H1 (cell line): ENCODE results near the gene EBNA1BP2. TPM values are rescaled to one million over a fixed set of nuclear protein-coding genes. Genes with fewer than 3 reads are reported as not detected.

Experiments used
- CTCF ChIA-PET: fragments of 300-600 bp; sonication (Branson Sonifier 250); formaldehyde crosslinking; loops from one replicate; lab custom pipeline; 2021; ENCODE audit not compliant: partially characterized antibody; lab: Charles Lee
- POLR2A ChIA-PET: fragments of 300-600 bp; sonication (Branson Sonifier 250); formaldehyde crosslinking; loops from one replicate; lab custom pipeline; 2021; ENCODE audit warnings: inconsistent platforms; ENCODE audit not compliant: partially characterized antibody; lab: Charles Lee
- DNase-seq, 2 experiments: peaks; one replicate each; pipeline versions ENCODE4 v3.0.0 to v3.0.0-alpha.2; 2010 to 2022; ENCODE audit warnings: low spot score in 2 of 2, low read depth in 1 of 2, mixed read lengths in 1 of 2
- FAIRE-seq: peaks from 2 replicates; lab custom pipeline; 2011; peaks lifted over from hg19 to GRCh38; lab: Jason Lieb, UNC
- H2AFZ ChIP-seq: 2 replicates; pipeline ENCODE4 v1.8.1; 2012; ENCODE audit warnings: low read length, inconsistent platforms
- H2AK5ac ChIP-seq: 2 replicates; pipeline ENCODE4 v1.6.1; 2013; ENCODE audit warnings: low read depth, low read length
- H2BK120ac ChIP-seq: replicated peaks from 2 replicates; pipeline ENCODE3; 2013; ENCODE audit warnings: low read depth, low read length, inconsistent platforms
- H2BK12ac ChIP-seq: 2 replicates; pipeline ENCODE4 v1.6.1; 2013; ENCODE audit warnings: low read depth, low read length
- H2BK15ac ChIP-seq: 2 replicates; pipeline ENCODE4 v1.6.1; 2013; ENCODE audit warnings: low read length
- H2BK20ac ChIP-seq: 2 replicates; pipeline ENCODE4 v1.6.1; 2013; ENCODE audit warnings: low read length
- H2BK5ac ChIP-seq: 2 replicates; pipeline ENCODE4 v1.6.1; 2013; ENCODE audit warnings: low read depth, low read length
- H3K14ac ChIP-seq: 2 replicates; pipeline ENCODE4 v1.6.1; 2013; ENCODE audit warnings: inconsistent platforms; ENCODE audit not compliant: insufficient read length
- H3K18ac ChIP-seq: 2 replicates; pipeline ENCODE4 v1.6.1; 2013; ENCODE audit warnings: low read length; ENCODE audit errors: extremely low read depth
- H3K23ac ChIP-seq: 2 replicates; pipeline ENCODE4 v1.6.1; 2013; ENCODE audit warnings: inconsistent platforms; ENCODE audit not compliant: insufficient read length
- H3K23me2 ChIP-seq: 2 replicates; pipeline ENCODE4 v1.6.1; 2013; ENCODE audit warnings: low read depth, low read length
- H3K27ac ChIP-seq: 2 replicates; pipeline ENCODE4 v1.6.1; 2011; ENCODE audit warnings: low read depth, low read length, inconsistent platforms
- H3K27me3 ChIP-seq, 4 experiments: replicated peaks in 1 of 4; 1 replicate in 1 of 4; 2 replicates in 3 of 4; pipeline versions ENCODE4 v1.6.1 to v1.8.1; 2011 to 2013; ENCODE audit warnings: low read length in 3 of 4, mild to moderate bottlenecking in 3 of 4, inconsistent platforms in 2 of 4, mixed read lengths in 2 of 4, moderate library complexity in 1 of 4; ENCODE audit not compliant: control insufficient read depth in 3 of 4, insufficient read depth in 3 of 4; ENCODE audit errors: extremely low read depth in 1 of 4
- H3K36me3 ChIP-seq, 4 experiments: 2 replicates each; pipeline versions ENCODE4 v1.6.1 to v1.8.1; 2011 to 2013; ENCODE audit warnings: mild to moderate bottlenecking in 4 of 4, low read length in 3 of 4, moderate library complexity in 2 of 4, control low read depth in 1 of 4, inconsistent platforms in 1 of 4; ENCODE audit not compliant: insufficient read depth in 4 of 4, control insufficient read depth in 2 of 4
- H3K4ac ChIP-seq: replicated peaks from 2 replicates; pipeline ENCODE3; 2013; ENCODE audit warnings: low read length, low read depth, mixed read lengths, inconsistent platforms; ENCODE audit not compliant: insufficient read length
- H3K4me1 ChIP-seq, 4 experiments: replicated peaks in 1 of 4; 1 replicate in 1 of 4; 2 replicates in 3 of 4; pipeline versions ENCODE4 v1.6.1 to v1.8.1; 2011 to 2013; ENCODE audit warnings: low read length in 3 of 4, inconsistent platforms in 2 of 4, mixed read lengths in 1 of 4; ENCODE audit not compliant: insufficient read depth in 4 of 4, control insufficient read depth in 3 of 4
- H3K4me2 ChIP-seq, 2 experiments: 2 replicates each; pipeline versions ENCODE4 v1.6.1 to v1.8.1; 2011 to 2013; ENCODE audit warnings: low read depth in 2 of 2, low read length in 2 of 2, control low read depth in 1 of 2, inconsistent platforms in 1 of 2, mild to moderate bottlenecking in 1 of 2; ENCODE audit not compliant: insufficient read depth in 1 of 2
- H3K4me3 ChIP-seq, 4 experiments: fragments of 200-600, 300-600 bp in 1 of 4; sonication (generic), shearing (Covaris generic), sonication (Bioruptor Twin) in 1 of 4; 2 replicates each; pipeline versions ENCODE4 v1.5.1 to v1.8.1; 2011 to 2016; ENCODE audit warnings: low read length in 4 of 4, low read depth in 3 of 4, control low read depth in 2 of 4, inconsistent platforms in 2 of 4, mild to moderate bottlenecking in 2 of 4, mixed read lengths in 1 of 4, moderate library complexity in 1 of 4; ENCODE audit not compliant: insufficient read depth in 2 of 4; ENCODE audit errors: extremely low read depth in 1 of 4
- H3K56ac ChIP-seq: replicated peaks from 2 replicates; pipeline ENCODE3; 2013; ENCODE audit warnings: low read depth, mild to moderate bottlenecking, mixed read lengths, low read length, inconsistent platforms; ENCODE audit not compliant: insufficient read length
- H3K79me1 ChIP-seq: 2 replicates; pipeline ENCODE4 v1.6.1; 2013; ENCODE audit warnings: low read depth, low read length, control low read depth
- H3K79me2 ChIP-seq, 2 experiments: 2 replicates each; pipeline versions ENCODE4 v1.6.1 to v1.8.1; 2012 to 2013; ENCODE audit warnings: low read length in 2 of 2, mild to moderate bottlenecking in 2 of 2, inconsistent platforms in 1 of 2; ENCODE audit not compliant: insufficient read depth in 2 of 2, control insufficient read depth in 1 of 2
- H3K9ac ChIP-seq, 4 experiments: replicated peaks in 1 of 4; 1 replicate in 1 of 4; 2 replicates in 3 of 4; pipeline versions ENCODE4 v1.6.1 to v1.8.1; 2011 to 2013; ENCODE audit warnings: low read depth in 3 of 4, low read length in 3 of 4, control low read depth in 2 of 4, mild to moderate bottlenecking in 2 of 4, moderate library complexity in 2 of 4, inconsistent platforms in 1 of 4; ENCODE audit errors: extremely low read depth in 1 of 4
- H3K9me3 ChIP-seq, 2 experiments: 2 replicates each; pipeline versions ENCODE4 v1.6.1 to v1.8.1; 2012 to 2013; ENCODE audit warnings: mild to moderate bottlenecking in 2 of 2, moderate library complexity in 2 of 2, control low read depth in 1 of 2, inconsistent platforms in 1 of 2, low read depth in 1 of 2, low read length in 1 of 2, mixed read lengths in 1 of 2; ENCODE audit not compliant: insufficient read depth in 2 of 2
- H4K20me1 ChIP-seq, 2 experiments: replicated peaks in 1 of 2; 2 replicates each; pipeline versions ENCODE3 to v1.8.1; 2011 to 2013; ENCODE audit warnings: inconsistent platforms in 2 of 2, low read length in 2 of 2, mild to moderate bottlenecking in 1 of 2; ENCODE audit not compliant: insufficient read depth in 2 of 2, control insufficient read depth in 1 of 2
- H4K5ac ChIP-seq: 2 replicates; pipeline ENCODE4 v1.6.1; 2013; ENCODE audit warnings: low read length, low read depth, mixed read lengths, inconsistent platforms; ENCODE audit not compliant: insufficient read length
- H4K8ac ChIP-seq: 2 replicates; pipeline ENCODE4 v1.8.0; 2013; ENCODE audit warnings: mild to moderate bottlenecking, moderate library complexity, low read length, inconsistent platforms; ENCODE audit not compliant: insufficient read depth; ENCODE audit errors: extremely low read depth
- H4K91ac ChIP-seq: replicated peaks from 2 replicates; pipeline ENCODE3; 2013; ENCODE audit warnings: low read length, mixed read lengths, inconsistent platforms; ENCODE audit not compliant: insufficient read length
- CHD1 ChIP-seq: IDR thresholded peaks from 2 replicates; pipeline ENCODE4 v1.6.1; 2012; ENCODE audit warnings: low read depth, low read length, improper control_type of control experiment
- CREB1 ChIP-seq: IDR thresholded peaks from 2 replicates; pipeline ENCODE4 v1.6.1; 2012; ENCODE audit warnings: inconsistent platforms
- E2F6 ChIP-seq: IDR thresholded peaks from 2 replicates; pipeline ENCODE4 v1.6.1; 2012; ENCODE audit warnings: inconsistent platforms
- GTF2F1 ChIP-seq: IDR thresholded peaks from 2 replicates; pipeline ENCODE4 v1.6.1; 2012; ENCODE audit warnings: low read depth, low read length, improper control_type of control experiment, borderline replicate concordance
- NANOG ChIP-seq: IDR thresholded peaks from 2 replicates; pipeline ENCODE4 v1.6.1; 2011; ENCODE audit warnings: low read length, low read depth, mild to moderate bottlenecking, inconsistent platforms; ENCODE audit not compliant: insufficient read depth, poor library complexity, severe bottlenecking
- POLR2A ChIP-seq, 2 experiments: IDR thresholded peaks; 1 replicate in 1 of 2; 2 replicates in 1 of 2; pipeline ENCODE4 v1.6.1; 2011; ENCODE audit warnings: low read depth in 2 of 2, low read length in 2 of 2, mild to moderate bottlenecking in 2 of 2; ENCODE audit errors: control extremely low read depth in 1 of 2
- SP1 ChIP-seq: IDR thresholded peaks from 2 replicates; pipeline ENCODE4 v1.6.1; 2011; ENCODE audit warnings: low read depth, low read length
- SUZ12 ChIP-seq: fragments of 200-600 bp; sonication (generic); IDR thresholded peaks from 2 replicates; pipeline ENCODE4 v1.6.1; 2012; ENCODE audit warnings: mild to moderate bottlenecking, inconsistent platforms, low read length, moderate library complexity, mixed read lengths
- WGBS, 2 experiments: shearing (Covaris generic) in 1 of 2; methylation state at CpG; one replicate each; pipeline versions ENCODE4 v1.1.6 to v1.1.7; 2013 to 2015; ENCODE audit warnings: low lambda C conversion rate in 2 of 2, mixed read lengths in 2 of 2, inconsistent platforms in 1 of 2, low coverage in 1 of 2, missing lambda C conversion rate in 1 of 2; ENCODE audit not compliant: insufficient replicate concordance in 2 of 2, insufficient coverage in 1 of 2, insufficient read length in 1 of 2; ENCODE audit errors: extremely low coverage in 1 of 2, missing lambda C conversion rate in 1 of 2; 5-methylcytosine and 5-hydroxymethylcytosine counted together
- polyA plus RNA-seq, 7 experiments: library from polyadenylated mRNA; depleted of rRNA in 3 of 7; stranded (reverse) in 5 of 7; unstranded in 2 of 7; fragments of >200 nt in 5 of 7; fragments of 200-250 nt in 2 of 7; gene quantifications; 1 replicate in 5 of 7; 2 replicates in 1 of 7; 4 replicates in 1 of 7; pipeline versions ENCODE4 v1.2.1 to v1.2.3, GENCODE V29; 2011 to 2013; ENCODE audit warnings: missing spikeins in 2 of 7, mixed read lengths in 2 of 7
- total RNA-seq: library from RNA; stranded (reverse); fragmentation: NEBNext Ultra II Directional; extraction: Animal tissue kit (Norgen Biotek cat#: 25700); gene quantifications from 2 replicates; pipeline ENCODE4 v1.2.1, GENCODE V29; 2021
- TF ChIP-seq, protein P1 (sequence below): IDR thresholded peaks from 2 replicates; pipeline ENCODE4 v1.6.1; 2012; ENCODE audit warnings: low read length, inconsistent platforms

The EBNA1BP2 gene
- total and polyA plus RNA-seq, 2 of the 8 experiments (the other 6 are each of a cell fraction or from before 2014, with no cell fraction given) = 31.0 to 104 TPM

- CTCF ChIA-PET = interaction anchor here (0.9 to 1.5 kb wide), 6 partner anchors 13 to 298 kb away, joined by 3 to 4 read pairs (median 4); no protein-coding TSS in a partner anchor
Measured at GRCh38 chr1:43121256-43121900, 50.7 kb downstream of the EBNA1BP2 start.

More at GRCh38 chr1:43121256-43121900, 50.7 kb downstream of the EBNA1BP2 start:
- no peaks in the 10 kb centered on the region for H3K79me1 ChIP-seq
- no peak overlapping the region for H2AFZ ChIP-seq
- 91% methylated on average over 8 of the region's 8 CpGs; no CpG with 5 or more reads in 1 of the 2 experiments for whole genome bisulfite sequencing, 2 experiments
- H3K36me3 ChIP-seq = no peaks in the 10 kb centered on the region; a peak in 1 of 8 replicates
- no peaks in the 10 kb centered on the region for H3K23me2 ChIP-seq
- DNase-seq (no peak), FAIRE-seq (no peak)
- POLR2A ChIA-PET = interaction anchor here (0.6 to 2.6 kb wide), 4 partner anchors 12 to 439 kb away, joined by 3 to 12 read pairs (median 4); partner anchors contain the start of gene YBX1
- peak overlapping the region; percentile 27 for H4K5ac ChIP-seq
- H2BK15ac ChIP-seq = 0 out of 2 replicates have a peak overlapping the region, but pooled peaks have one; percentile 75
- H3K4me2 ChIP-seq = peak overlapping the region; percentile 37 to 54; a peak in 3 of 4 replicates
- peak overlapping the region in 2 of 4 experiments; percentile 37 to 57; a peak in 3 of 8 replicates for H3K4me3 ChIP-seq
- H2BK20ac ChIP-seq = no peak overlapping the region; the same call in 1 of the 2 replicates
- no peaks in the 10 kb centered on the region for H3K27me3 ChIP-seq
- H2BK5ac ChIP-seq = peak overlapping the region; percentile 35; the same call in 1 of the 2 replicates
- H3K27ac ChIP-seq = no peak overlapping the region
- no peak overlapping the region for H2AK5ac ChIP-seq
- H3K56ac ChIP-seq = no peak overlapping the region
- no peak overlapping the region for H4K8ac ChIP-seq
- no peak overlapping the region for H3K4ac ChIP-seq
- peak overlapping the region; percentile 60; the same call in 1 of the 2 replicates for H2BK12ac ChIP-seq
- H3K9me3 ChIP-seq = no peaks in the 10 kb centered on the region; a peak in 1 of 4 replicates
- H4K91ac ChIP-seq = no peak overlapping the region
- peaks cover 0 to 3% of the 10 kb centered on the region in 2 experiments; a peak in 2 of 4 replicates for H3K79me2 ChIP-seq
- H2BK120ac ChIP-seq = no peak overlapping the region
- no peak overlapping the region for H3K14ac ChIP-seq
- 0 out of 7 replicates have a peak, but pooled peaks cover 0 to 1% (median 0%) of the 10 kb centered on the region in 4 experiments for H3K4me1 ChIP-seq
- no peaks in the 10 kb centered on the region for H4K20me1 ChIP-seq
- no peak overlapping the region for H3K23ac ChIP-seq
- TF ChIP-seq CREB1 = no peak
- no peak for TF ChIP-seq NANOG
- TF ChIP-seq GTF2F1 = no peak
- TF ChIP-seq POLR2A (IDR thresholded peaks at IDR 0.05; ENCODE audit: control extremely low read depth in 1 of 2, low read depth in 2 of 2, low read length in 2 of 2) = no peak
- no peak for TF ChIP-seq SP1
- peak; percentile 26; the same call in 1 of the 2 replicates for TF ChIP-seq E2F6
- TF ChIP-seq CHD1 = no peak
- TF ChIP-seq, protein P1, sequence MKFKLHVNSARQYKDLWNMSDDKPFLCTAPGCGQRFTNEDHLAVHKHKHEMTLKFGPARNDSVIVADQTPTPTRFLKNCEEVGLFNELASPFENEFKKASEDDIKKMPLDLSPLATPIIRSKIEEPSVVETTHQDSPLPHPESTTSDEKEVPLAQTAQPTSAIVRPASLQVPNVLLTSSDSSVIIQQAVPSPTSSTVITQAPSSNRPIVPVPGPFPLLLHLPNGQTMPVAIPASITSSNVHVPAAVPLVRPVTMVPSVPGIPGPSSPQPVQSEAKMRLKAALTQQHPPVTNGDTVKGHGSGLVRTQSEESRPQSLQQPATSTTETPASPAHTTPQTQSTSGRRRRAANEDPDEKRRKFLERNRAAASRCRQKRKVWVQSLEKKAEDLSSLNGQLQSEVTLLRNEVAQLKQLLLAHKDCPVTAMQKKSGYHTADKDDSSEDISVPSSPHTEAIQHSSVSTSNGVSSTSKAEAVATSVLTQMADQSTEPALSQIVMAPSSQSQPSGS = no peak
- no peak for TF ChIP-seq SUZ12
- H3K9ac ChIP-seq = peak overlapping the region in 1 of 4 experiments; percentile 3; a peak in 1 of 7 replicates
- H3K18ac ChIP-seq = peak overlapping the region; percentile 48; the same call in 1 of the 2 replicates
